ENCODE measurements around the gene BRINP3.

Gene BRINP3

DNA sequence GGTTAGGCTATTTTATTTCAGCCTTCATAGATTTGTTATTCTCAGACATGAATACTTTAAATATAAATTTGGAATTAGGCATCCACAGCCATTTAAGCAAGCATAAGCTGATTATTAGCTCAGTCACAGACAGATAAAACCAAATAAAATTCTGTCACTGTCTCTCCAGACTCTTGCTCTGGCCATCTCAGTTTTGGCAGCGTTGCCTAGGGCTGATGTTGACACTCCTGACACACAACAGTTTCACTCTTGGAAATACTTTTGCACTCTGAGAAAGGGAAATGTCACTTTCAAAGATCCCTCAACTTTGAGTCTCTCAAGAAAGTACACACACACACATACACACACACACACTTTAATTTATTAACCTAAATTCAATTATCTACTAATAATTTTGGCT is 372.7 kb downstream of the BRINP3 start:
- no peak for DNase-seq (ENCODE audit: low read depth)

DNA sequence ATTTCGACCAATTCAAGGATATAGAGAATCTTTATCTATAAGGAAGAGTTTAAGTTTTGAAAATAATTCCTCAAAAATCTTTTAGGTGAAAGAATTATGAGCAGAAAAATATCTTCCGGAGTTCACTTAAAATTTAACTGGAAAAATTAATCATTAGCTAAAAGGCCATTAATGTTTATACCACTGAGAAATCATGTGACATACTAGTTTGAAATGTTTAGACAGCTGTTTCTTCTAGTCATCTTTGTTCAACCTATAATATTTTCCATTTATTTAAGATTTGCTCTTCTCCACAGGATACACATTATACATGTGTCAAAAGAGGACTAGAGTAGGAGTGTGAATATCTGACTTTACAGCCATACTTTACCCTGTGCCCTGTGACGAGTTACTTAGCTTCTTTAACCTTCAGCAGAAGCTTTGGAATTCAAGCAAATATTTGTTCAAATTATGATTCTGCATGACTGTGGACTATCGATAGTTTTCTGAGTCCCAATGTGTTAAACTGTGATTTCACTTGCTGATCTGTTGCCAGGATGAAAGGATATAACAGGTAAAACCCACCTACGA is 374.8 kb downstream of the BRINP3 start:
- no peak for DNase-seq (ENCODE audit: low read depth)

GRCh38 chr1:190101756-190102155 is 375.9 kb downstream of the BRINP3 start:
- no peak for DNase-seq (ENCODE audit: low read depth)

DNA sequence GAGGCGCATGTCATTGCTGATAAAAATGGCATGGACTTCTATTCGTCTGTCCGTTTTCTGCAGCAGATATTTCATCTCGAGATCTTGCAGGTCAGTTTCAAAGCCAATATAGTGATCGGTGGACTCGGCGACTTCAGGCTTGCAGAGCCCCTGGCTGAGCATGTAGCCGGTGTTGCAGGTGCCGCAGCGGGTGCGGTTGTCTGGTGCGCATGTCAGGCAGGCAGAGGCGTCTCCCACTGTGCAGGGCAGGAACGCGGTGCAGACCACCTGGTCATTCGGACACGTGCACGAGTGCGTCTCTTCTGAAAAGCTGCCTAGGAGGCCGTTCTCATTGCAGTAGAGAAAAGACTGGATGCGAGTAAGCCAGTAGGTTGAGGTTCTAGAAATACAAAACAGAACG is 378.9 kb downstream of the BRINP3 start:
- no peak for DNase-seq (ENCODE audit: low read depth)

DNA sequence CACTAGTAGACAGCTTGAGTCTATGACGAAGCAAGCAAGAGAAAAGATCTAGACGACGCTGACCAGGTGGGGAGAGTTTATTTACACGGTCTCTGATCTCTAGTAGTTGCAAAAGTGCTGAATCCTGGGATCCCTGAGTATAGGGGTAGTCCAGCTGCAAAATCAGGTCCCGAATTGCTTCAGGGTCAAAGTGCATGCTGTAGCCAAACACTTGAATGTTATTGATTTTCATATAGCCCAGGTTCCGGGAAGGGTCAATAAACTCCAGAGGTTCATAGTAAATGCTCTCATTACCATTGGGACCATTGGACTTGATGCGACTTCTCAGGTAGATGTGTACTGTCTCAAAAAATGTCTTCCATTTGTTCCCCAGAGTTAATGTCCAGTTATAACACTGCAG is 379.6 kb downstream of the BRINP3 start:
- no peak for DNase-seq (ENCODE audit: low read depth)

DNA sequence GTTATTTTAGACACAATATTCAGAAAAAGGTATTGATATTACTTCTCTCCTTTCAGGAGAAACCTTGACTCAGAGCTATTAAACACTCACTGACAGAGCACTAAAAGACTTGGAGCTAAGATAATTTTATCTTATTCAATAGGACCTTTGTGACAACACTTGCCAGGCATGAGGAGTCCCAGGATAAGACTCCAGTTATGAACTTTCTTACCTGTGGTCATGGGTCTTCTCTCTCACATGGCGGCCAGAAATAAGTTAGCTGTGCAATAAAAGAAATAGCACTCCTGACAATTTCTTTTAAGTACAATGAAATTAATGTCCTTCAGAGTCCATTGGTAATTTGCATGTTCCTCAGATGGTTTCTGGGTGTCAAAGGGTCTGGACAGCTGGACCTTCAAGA is 382.1 kb downstream of the BRINP3 start:
- no peak for DNase-seq (ENCODE audit: low read depth)

- no peak for DNase-seq (ENCODE audit: low read depth)
Observed at GRCh38 chr1:190084552-190084951, 393.1 kb downstream of the BRINP3 start.

DNA sequence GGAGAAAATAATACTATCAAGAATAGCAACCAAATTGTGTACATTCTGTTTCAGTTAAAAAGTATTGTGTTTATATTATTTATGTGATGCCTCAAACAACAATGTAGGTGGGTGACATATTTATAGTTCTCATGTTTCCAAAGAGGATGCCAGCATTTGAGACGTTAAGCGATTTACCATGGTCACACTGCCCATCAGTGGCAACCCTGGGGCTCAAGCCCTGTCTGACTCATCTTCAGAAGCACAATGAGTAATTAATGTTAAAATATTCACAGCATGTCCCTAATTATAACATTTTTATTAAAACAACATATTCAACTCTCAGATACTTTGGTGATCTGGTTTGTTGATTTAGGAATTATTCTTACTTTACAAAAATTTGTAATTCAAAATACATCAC is 409.4 kb downstream of the BRINP3 start:
- no peak for DNase-seq (ENCODE audit: low read depth)

- no peak for DNase-seq (ENCODE audit: low read depth)
Observed at GRCh38 chr1:190067592-190067991, 410.1 kb downstream of the BRINP3 start.

- DNase-seq (ENCODE audit: low read depth), result no peak
Observed at GRCh38 chr1:190066011-190066410, 411.7 kb downstream of the BRINP3 start.

- no peak for DNase-seq (ENCODE audit: low read depth)
Observed at GRCh38 chr1:190049314-190049713, 428.4 kb downstream of the BRINP3 start.

Data from activated T-cell treated with anti-CD3 and anti-CD28 coated beads for 24 hours (primary cell).